Measurements from ENCODE around the gene CFAP46.

DNA sequence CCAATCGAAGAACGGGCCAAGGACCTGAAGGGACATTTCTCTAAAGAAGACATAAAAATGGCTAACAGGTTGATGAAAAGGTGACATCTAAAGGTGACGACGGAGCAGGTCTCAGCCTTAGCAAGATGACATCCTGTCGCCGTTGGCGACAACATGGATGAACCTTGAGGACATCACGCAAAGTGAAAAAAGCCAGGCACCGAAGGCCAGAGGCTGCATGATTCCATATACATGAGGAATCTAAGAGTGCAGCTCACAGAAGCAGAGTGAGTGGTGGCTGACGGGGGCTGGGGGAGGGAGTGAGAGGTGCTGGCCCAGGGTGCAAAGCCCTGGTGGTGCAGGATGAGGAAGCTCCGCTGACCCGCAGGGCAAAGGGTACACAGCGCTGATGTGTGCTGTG is 122.3 kb downstream of the CFAP46 start:
- TF ChIP-seq, protein P1, sequence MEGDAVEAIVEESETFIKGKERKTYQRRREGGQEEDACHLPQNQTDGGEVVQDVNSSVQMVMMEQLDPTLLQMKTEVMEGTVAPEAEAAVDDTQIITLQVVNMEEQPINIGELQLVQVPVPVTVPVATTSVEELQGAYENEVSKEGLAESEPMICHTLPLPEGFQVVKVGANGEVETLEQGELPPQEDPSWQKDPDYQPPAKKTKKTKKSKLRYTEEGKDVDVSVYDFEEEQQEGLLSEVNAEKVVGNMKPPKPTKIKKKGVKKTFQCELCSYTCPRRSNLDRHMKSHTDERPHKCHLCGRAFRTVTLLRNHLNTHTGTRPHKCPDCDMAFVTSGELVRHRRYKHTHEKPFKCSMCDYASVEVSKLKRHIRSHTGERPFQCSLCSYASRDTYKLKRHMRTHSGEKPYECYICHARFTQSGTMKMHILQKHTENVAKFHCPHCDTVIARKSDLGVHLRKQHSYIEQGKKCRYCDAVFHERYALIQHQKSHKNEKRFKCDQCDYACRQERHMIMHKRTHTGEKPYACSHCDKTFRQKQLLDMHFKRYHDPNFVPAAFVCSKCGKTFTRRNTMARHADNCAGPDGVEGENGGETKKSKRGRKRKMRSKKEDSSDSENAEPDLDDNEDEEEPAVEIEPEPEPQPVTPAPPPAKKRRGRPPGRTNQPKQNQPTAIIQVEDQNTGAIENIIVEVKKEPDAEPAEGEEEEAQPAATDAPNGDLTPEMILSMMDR (IDR thresholded peaks at IDR 0.05), result no peak
- no peak for TF ChIP-seq RELA (CRISPR knock-in tag; IDR thresholded peaks at IDR 0.05; ENCODE audit: borderline replicate concordance)
- no peak for TF ChIP-seq FOXJ3 (CRISPR knock-in tag; IDR thresholded peaks at IDR 0.05; ENCODE audit: borderline replicate concordance)
- no peak for TF ChIP-seq TP53 (CRISPR knock-in tag; IDR thresholded peaks at IDR 0.05)
- no peak for TF ChIP-seq IRF1 (CRISPR knock-in tag; IDR thresholded peaks at IDR 0.05)
- TF ChIP-seq SMAD3 (CRISPR knock-in tag; IDR thresholded peaks at IDR 0.05; ENCODE audit: borderline replicate concordance), result no peak
- TF ChIP-seq, protein P2, sequence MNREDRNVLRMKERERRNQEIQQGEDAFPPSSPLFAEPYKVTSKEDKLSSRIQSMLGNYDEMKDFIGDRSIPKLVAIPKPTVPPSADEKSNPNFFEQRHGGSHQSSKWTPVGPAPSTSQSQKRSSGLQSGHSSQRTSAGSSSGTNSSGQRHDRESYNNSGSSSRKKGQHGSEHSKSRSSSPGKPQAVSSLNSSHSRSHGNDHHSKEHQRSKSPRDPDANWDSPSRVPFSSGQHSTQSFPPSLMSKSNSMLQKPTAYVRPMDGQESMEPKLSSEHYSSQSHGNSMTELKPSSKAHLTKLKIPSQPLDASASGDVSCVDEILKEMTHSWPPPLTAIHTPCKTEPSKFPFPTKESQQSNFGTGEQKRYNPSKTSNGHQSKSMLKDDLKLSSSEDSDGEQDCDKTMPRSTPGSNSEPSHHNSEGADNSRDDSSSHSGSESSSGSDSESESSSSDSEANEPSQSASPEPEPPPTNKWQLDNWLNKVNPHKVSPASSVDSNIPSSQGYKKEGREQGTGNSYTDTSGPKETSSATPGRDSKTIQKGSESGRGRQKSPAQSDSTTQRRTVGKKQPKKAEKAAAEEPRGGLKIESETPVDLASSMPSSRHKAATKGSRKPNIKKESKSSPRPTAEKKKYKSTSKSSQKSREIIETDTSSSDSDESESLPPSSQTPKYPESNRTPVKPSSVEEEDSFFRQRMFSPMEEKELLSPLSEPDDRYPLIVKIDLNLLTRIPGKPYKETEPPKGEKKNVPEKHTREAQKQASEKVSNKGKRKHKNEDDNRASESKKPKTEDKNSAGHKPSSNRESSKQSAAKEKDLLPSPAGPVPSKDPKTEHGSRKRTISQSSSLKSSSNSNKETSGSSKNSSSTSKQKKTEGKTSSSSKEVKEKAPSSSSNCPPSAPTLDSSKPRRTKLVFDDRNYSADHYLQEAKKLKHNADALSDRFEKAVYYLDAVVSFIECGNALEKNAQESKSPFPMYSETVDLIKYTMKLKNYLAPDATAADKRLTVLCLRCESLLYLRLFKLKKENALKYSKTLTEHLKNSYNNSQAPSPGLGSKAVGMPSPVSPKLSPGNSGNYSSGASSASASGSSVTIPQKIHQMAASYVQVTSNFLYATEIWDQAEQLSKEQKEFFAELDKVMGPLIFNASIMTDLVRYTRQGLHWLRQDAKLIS (CRISPR knock-in tag; IDR thresholded peaks at IDR 0.05; ENCODE audit: borderline replicate concordance), result no peak
- TF ChIP-seq TEAD4 (CRISPR knock-in tag; IDR thresholded peaks at IDR 0.05), result no peak
